WERI-Rb-1 (cell line): Measurements from ENCODE around the gene MSN.
"Not testable (repeated sequence)": the region's sequence is repeated elsewhere in the genome, so short reads cannot be mapped to it uniquely, and the experiment has no call there.

Experiments
- DNase-seq: peaks from one replicate; pipeline ENCODE4 v3.0.0-alpha.2; 2020
- H3K27ac ChIP-seq: fragments of 250-450 bp; sonication (Bioruptor Pico); 2 replicates; pipeline ENCODE4 v1.5.1; 2020; ENCODE audit warnings: mild to moderate bottlenecking, moderate library complexity
- H3K27me3 ChIP-seq: fragments of 250-450 bp; sonication (Bioruptor Pico); 2 replicates; pipeline ENCODE4 v1.5.1; 2021; ENCODE audit warnings: mild to moderate bottlenecking, low read depth, moderate library complexity; ENCODE audit not compliant: insufficient read depth, severe bottlenecking
- H3K36me3 ChIP-seq: fragments of 250-450 bp; sonication (Bioruptor Pico); 2 replicates; pipeline ENCODE4 v1.5.1; 2020; ENCODE audit warnings: mild to moderate bottlenecking, moderate library complexity
- H3K4me3 ChIP-seq: 2 replicates; pipeline ENCODE4 v1.5.1; 2011; ENCODE audit warnings: low read depth, mild to moderate bottlenecking, control low read depth, low read length
- H3K9me3 ChIP-seq: fragments of 250-450 bp; sonication (Bioruptor Pico); 2 replicates; pipeline ENCODE4 v1.5.1; 2021; ENCODE audit warnings: mild to moderate bottlenecking, moderate library complexity; ENCODE audit not compliant: severe bottlenecking
- CTCF ChIP-seq: IDR thresholded peaks from 2 replicates; pipeline ENCODE4 v1.5.1; 2011; ENCODE audit warnings: low read depth, mild to moderate bottlenecking, control low read depth, inconsistent platforms, low read length

The MSN gene

GRCh38 chrX:65647801-65648200, 19.7 kb upstream of the MSN start:
- peaks cover 5% of the 10 kb centered on the region for H3K9me3 ChIP-seq

GRCh38 chrX:65652098-65652497, 15.4 kb upstream of the MSN start:
- H3K9me3 ChIP-seq = peaks cover 5% of the 10 kb centered on the region
- TF ChIP-seq CTCF = no peak
- no peak overlapping the region for H3K27ac ChIP-seq
- peaks cover 4% of the 10 kb centered on the region for H3K27me3 ChIP-seq
- H3K4me3 ChIP-seq = no peak overlapping the region
- H3K36me3 ChIP-seq = no peaks in the 10 kb centered on the region
- no peak for DNase-seq

More at GRCh38 chrX:65647801-65648200, 19.7 kb upstream of the MSN start:
- peaks cover 14% of the 10 kb centered on the region for H3K27me3 ChIP-seq
- H3K36me3 ChIP-seq = no peaks in the 10 kb centered on the region
- no peak overlapping the region for H3K4me3 ChIP-seq
- no peak for TF ChIP-seq CTCF
- H3K27ac ChIP-seq = no peak overlapping the region
- no peak for DNase-seq

GRCh38 chrX:65657009-65657441, 10.4 kb upstream of the MSN start:
- H3K4me3 ChIP-seq, H3K27me3 ChIP-seq, H3K27ac ChIP-seq, H3K9me3 ChIP-seq, H3K36me3 ChIP-seq, DNase-seq: not testable (repeated sequence)

- peaks cover 8% of the 10 kb centered on the region for H3K27me3 ChIP-seq
- DNase-seq = no peak
- no peak overlapping the region for H3K4me3 ChIP-seq
- no peak overlapping the region for H3K27ac ChIP-seq
- no peaks in the 10 kb centered on the region for H3K36me3 ChIP-seq
- no peaks in the 10 kb centered on the region for H3K9me3 ChIP-seq
- no peak for TF ChIP-seq CTCF
These were observed 9.8 kb upstream of the MSN start for GRCh38 chrX:65657659-65658058.

GRCh38 chrX:65658229-65658628, 9.2 kb upstream of the MSN start:
- no peak for DNase-seq
- no peaks in the 10 kb centered on the region for H3K9me3 ChIP-seq
- no peak for TF ChIP-seq CTCF
- no peak overlapping the region for H3K4me3 ChIP-seq
- H3K36me3 ChIP-seq = no peaks in the 10 kb centered on the region
- H3K27me3 ChIP-seq = peaks cover 6% of the 10 kb centered on the region
- no peak overlapping the region for H3K27ac ChIP-seq

GRCh38 chrX:65667157-65667502, 324 bp upstream of the MSN start:
- no peak for DNase-seq
- Histone ChIP-seq H3K27ac (no peak overlapping the region), H3K4me3 (no peak overlapping the region)

More at GRCh38 chrX:65667157-65667502, 324 bp upstream of the MSN start:
- peaks cover 23% of the 10 kb centered on the region for H3K27me3 ChIP-seq
- no peaks in the 10 kb centered on the region for H3K36me3 ChIP-seq
- TF ChIP-seq CTCF = no peak
- H3K9me3 ChIP-seq = no peaks in the 10 kb centered on the region
